ENCODE results near the gene IQCH. TPM values are rescaled to one million over a fixed set of nuclear protein-coding genes. Genes with fewer than 3 reads are reported as not detected.

IQCH gene
- total and polyA plus RNA-seq, 9 of the 15 experiments (the other 6 are each of a cell fraction or from before 2014, with no cell fraction given), result 1.8 to 3.9 (median 2.7) TPM

DNA sequence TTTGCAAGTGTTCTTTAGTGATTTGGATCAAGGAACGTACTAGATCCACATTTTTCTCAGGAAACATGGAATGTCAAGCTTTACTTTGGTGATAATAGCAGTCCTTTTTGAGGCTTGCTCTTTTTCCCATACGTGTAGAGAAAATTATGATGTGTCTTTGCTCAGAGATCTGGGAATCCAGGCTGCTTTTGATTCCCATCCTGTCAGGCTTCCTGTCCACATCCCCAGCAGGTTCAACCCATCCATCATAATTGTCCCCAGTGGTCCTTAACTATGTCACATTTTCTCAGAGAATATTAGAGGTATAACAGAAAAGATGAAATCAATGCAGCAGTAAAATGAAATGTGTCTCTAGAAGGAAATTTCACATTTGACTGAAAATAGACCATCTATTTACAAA, 111.4 kb downstream of the IQCH start (continued):
- TF ChIP-seq, protein P1, sequence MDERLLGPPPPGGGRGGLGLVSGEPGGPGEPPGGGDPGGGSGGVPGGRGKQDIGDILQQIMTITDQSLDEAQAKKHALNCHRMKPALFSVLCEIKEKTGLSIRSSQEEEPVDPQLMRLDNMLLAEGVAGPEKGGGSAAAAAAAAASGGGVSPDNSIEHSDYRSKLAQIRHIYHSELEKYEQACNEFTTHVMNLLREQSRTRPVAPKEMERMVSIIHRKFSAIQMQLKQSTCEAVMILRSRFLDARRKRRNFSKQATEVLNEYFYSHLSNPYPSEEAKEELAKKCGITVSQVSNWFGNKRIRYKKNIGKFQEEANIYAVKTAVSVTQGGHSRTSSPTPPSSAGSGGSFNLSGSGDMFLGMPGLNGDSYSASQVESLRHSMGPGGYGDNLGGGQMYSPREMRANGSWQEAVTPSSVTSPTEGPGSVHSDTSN (CRISPR knock-in tag; IDR thresholded peaks at IDR 0.05; ENCODE audit: low read depth), result no peak
- TF ChIP-seq, protein P1 (tag; conservative IDR thresholded peaks at IDR 0.05; ENCODE audit: low read depth), result no peak
- TF ChIP-seq JUN (IDR thresholded peaks at IDR 0.05; ENCODE audit: borderline replicate concordance, low read depth, low read length) (no peak), JUN (CRISPR knock-in tag; IDR thresholded peaks at IDR 0.05; ENCODE audit: borderline replicate concordance) (no peak), CEBPG (CRISPR knock-in tag; IDR thresholded peaks at IDR 0.05) (no peak), CEBPG (tag; conservative IDR thresholded peaks at IDR 0.05 in 1 of 2, IDR thresholded peaks at IDR 0.05 in 1 of 2) (no peak), HNRNPLL (IDR thresholded peaks at IDR 0.05; ENCODE audit: low read depth, low read length, poor library complexity, severe bottlenecking) (no peak), SAFB2 (IDR thresholded peaks at IDR 0.05; ENCODE audit: borderline replicate concordance, low read depth, low read length, severe bottlenecking) (no peak)
- TF ChIP-seq, protein P2, sequence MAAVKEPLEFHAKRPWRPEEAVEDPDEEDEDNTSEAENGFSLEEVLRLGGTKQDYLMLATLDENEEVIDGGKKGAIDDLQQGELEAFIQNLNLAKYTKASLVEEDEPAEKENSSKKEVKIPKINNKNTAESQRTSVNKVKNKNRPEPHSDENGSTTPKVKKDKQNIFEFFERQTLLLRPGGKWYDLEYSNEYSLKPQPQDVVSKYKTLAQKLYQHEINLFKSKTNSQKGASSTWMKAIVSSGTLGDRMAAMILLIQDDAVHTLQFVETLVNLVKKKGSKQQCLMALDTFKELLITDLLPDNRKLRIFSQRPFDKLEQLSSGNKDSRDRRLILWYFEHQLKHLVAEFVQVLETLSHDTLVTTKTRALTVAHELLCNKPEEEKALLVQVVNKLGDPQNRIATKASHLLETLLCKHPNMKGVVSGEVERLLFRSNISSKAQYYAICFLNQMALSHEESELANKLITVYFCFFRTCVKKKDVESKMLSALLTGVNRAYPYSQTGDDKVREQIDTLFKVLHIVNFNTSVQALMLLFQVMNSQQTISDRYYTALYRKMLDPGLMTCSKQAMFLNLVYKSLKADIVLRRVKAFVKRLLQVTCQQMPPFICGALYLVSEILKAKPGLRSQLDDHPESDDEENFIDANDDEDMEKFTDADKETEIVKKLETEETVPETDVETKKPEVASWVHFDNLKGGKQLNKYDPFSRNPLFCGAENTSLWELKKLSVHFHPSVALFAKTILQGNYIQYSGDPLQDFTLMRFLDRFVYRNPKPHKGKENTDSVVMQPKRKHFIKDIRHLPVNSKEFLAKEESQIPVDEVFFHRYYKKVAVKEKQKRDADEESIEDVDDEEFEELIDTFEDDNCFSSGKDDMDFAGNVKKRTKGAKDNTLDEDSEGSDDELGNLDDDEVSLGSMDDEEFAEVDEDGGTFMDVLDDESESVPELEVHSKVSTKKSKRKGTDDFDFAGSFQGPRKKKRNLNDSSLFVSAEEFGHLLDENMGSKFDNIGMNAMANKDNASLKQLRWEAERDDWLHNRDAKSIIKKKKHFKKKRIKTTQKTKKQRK (IDR thresholded peaks at IDR 0.05; ENCODE audit: borderline replicate concordance, low read depth, low read length), result no peak

Data from K562 (cell line).